Fibroblast of lung (primary cell): ENCODE data around the gene CPTP.

ENCODE experiments used
- EZH2 ChIP-seq: IDR thresholded peaks from 2 replicates; pipeline ENCODE4 v1.5.1; 2012; ENCODE audit warnings: low read length, control low read depth, mild to moderate bottlenecking; ENCODE audit errors: missing control alignments
- TF ChIP-seq, protein P1 (sequence below), 2 donors: IDR thresholded peaks in 1 of 2; conservative IDR thresholded peaks in 1 of 2; 1 replicate in 1 of 2; 2 replicates in 1 of 2; pipeline ENCODE4 v1.5.1; 2011 to 2012; ENCODE audit warnings: low read length in 2 of 2, control low read depth in 1 of 2, inconsistent platforms in 1 of 2, low read depth in 1 of 2, mild to moderate bottlenecking in 1 of 2

DNA sequence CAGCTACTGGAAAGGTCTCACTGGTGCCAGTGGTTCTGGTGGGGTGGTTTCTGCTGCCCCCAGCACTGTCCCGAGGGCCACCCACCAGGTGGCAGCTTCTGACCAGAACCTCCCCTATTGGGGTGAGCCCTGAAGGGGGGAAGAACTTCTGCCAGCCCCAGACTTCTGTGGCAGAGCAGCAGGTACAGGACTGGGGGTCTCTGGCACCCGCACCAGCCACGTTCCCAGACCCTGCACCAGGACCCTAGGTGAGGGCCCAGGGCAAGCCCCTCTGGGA is 14.6 kb upstream of the CPTP start:
- TF ChIP-seq EZH2 = no peak
- TF ChIP-seq, protein P1, sequence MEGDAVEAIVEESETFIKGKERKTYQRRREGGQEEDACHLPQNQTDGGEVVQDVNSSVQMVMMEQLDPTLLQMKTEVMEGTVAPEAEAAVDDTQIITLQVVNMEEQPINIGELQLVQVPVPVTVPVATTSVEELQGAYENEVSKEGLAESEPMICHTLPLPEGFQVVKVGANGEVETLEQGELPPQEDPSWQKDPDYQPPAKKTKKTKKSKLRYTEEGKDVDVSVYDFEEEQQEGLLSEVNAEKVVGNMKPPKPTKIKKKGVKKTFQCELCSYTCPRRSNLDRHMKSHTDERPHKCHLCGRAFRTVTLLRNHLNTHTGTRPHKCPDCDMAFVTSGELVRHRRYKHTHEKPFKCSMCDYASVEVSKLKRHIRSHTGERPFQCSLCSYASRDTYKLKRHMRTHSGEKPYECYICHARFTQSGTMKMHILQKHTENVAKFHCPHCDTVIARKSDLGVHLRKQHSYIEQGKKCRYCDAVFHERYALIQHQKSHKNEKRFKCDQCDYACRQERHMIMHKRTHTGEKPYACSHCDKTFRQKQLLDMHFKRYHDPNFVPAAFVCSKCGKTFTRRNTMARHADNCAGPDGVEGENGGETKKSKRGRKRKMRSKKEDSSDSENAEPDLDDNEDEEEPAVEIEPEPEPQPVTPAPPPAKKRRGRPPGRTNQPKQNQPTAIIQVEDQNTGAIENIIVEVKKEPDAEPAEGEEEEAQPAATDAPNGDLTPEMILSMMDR (conservative IDR thresholded peaks at IDR 0.05 in 1 of 2, IDR thresholded peaks at IDR 0.05 in 1 of 2; ENCODE audit: low read depth in 1 of 2, low read length in 2 of 2) = no peak
